Fibroblast of skin of right biceps (primary cell): Measurements from ENCODE around the gene MRPS6.

Experiments used
- DNase-seq: peaks from one replicate; pipeline ENCODE4 v3.0.0-alpha.2; 2013

MRPS6 gene

GRCh38 chr21:34105947-34106541, 32.7 kb downstream of the MRPS6 start:
- no peak for DNase-seq

GRCh38 chr21:34107606-34108005, 34.2 kb downstream of the MRPS6 start:
- no peak for DNase-seq

- no peak for DNase-seq
Observed at GRCh38 chr21:34109075-34109474, 35.7 kb downstream of the MRPS6 start.

DNA sequence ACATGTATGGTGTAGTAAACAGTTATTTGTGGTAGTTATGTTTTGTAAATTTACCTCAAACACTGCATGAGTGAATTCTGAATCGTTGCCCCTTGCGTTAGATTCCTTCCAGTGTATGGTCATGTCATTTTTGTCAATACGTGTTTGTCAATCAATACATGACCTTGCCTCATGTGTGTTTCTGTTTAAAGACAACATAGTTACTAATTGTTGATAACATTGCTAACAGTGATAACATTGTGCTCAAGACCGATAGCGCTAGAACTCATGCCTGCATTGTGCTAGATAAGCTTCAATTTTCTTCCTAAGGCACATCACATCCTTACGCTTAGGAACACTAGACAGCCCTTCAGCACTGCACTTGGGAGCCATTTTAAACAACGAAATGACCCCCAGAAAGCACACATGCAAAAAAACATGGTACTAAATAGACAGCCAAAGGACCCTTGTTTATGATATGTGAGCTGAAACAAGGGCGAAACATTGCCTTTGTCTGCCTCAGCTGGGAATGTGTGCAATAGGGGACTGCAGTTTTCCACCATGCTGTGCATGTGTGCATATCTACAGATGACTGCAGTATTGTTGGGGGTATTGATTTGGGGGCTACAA, 37.3 kb downstream of the MRPS6 start:
- DNase-seq, result no peak

- DNase-seq, result no peak
Observed at GRCh38 chr21:34112316-34113033, 39.1 kb downstream of the MRPS6 start.

DNA sequence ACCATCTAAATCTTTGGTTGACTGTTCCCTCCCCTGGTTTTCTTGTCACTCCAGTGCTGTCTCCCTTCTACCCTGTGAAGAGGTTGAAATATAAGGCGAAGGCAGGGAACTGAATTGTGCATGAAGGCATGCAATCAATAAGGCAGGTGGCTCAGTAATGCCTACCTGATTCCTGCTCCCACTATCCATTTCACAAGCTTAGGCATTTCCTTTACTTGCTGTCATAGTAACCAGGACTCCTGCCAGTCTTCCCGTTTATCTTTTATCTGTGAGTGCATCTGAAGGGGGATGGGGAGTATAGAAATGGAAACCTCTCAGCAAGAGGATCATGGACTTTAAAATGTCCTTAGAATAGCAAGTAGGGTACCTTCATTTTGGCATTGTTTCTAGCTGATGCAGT, 40.5 kb downstream of the MRPS6 start:
- DNase-seq, result peak; percentile 19

GRCh38 chr21:34115160-34115559, 41.8 kb downstream of the MRPS6 start:
- no peak for DNase-seq

GRCh38 chr21:34116569-34116968, 43.2 kb downstream of the MRPS6 start:
- no peak for DNase-seq

DNA sequence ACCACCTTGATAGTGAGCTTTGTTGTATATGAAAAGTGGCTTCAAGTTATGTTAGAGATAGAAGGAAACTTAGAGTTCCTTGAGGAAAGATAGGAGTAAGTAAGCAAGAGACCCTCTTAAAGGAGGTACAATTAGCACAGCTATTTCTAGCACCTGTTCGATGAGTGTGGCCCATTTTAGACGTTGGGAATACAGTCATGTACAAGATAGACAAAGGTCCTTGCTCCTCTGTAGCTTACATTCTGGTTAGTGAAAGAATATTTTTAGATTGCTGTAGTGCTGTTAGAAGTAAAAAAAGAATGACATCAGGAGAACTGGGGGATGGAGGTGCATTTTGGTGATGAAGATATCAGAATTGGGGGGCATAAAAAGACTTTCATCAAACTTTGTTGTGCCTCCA, 47.5 kb downstream of the MRPS6 start:
- no peak for DNase-seq

GRCh38 chr21:34122047-34122446, 48.7 kb downstream of the MRPS6 start:
- no peak for DNase-seq

- no peak for DNase-seq
Observed at GRCh38 chr21:34123609-34124008, 50.2 kb downstream of the MRPS6 start.

DNA sequence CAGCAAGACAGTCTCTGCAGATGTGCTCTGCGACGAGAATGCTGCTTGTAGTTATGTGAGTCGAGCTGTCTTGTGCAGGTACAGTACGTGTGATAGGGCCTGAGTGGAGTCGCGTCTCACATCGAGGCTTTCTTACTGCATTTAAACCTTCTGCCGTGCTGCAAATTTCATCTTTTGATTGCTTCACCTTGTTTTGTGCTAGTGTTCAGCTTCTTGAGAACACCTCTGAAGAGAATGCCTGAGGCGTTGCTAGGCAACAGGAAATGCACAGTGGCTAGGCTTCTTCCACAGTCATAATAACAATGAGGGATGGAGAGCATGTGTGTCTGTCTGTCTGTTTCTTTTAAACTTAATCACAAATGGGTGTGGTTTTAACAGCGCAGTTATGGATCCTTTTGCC, 52.9 kb downstream of the MRPS6 start:
- DNase-seq, result peak; percentile 58

DNA sequence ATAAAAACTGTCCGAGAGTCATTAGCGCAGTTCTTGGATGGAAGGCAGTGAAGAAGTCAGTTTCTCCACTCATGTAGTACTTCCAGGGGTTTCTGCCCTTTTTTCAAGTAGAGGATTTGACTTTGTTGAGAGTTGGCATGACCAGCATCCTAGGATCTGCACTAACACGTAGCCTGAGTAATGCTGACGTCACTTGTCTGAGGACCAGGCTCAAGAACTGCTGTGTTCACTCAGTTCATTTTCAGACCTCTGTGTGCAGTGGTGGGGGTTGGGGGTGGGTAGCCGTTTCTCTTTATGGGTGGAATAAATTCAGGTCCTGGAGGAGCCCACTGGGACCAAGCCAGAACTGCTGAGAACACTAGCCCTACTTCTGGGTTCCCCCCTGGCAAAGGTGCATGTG, 53.3 kb downstream of the MRPS6 start:
- peak; percentile 66 for DNase-seq

- DNase-seq, result no peak
Observed at GRCh38 chr21:34128124-34128523, 54.7 kb downstream of the MRPS6 start.

DNA sequence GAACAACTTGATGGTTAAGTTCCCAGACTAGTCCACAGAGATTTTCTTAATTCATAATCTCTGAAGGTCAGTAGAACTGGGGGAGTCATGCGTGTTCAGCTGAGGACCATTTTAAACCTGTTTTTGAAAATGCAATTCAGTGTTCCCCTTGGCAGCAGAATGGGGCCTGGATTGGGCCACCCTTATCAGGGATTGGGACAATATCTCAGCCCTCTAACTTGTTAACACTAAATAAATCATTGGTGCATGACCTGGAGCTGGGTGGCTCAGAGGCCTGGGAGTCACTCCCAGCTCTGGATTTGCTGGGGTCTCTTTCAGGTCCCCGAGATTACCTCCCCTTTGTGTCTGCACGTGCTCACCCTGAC, 55.3 kb downstream of the MRPS6 start:
- no peak for DNase-seq

DNA sequence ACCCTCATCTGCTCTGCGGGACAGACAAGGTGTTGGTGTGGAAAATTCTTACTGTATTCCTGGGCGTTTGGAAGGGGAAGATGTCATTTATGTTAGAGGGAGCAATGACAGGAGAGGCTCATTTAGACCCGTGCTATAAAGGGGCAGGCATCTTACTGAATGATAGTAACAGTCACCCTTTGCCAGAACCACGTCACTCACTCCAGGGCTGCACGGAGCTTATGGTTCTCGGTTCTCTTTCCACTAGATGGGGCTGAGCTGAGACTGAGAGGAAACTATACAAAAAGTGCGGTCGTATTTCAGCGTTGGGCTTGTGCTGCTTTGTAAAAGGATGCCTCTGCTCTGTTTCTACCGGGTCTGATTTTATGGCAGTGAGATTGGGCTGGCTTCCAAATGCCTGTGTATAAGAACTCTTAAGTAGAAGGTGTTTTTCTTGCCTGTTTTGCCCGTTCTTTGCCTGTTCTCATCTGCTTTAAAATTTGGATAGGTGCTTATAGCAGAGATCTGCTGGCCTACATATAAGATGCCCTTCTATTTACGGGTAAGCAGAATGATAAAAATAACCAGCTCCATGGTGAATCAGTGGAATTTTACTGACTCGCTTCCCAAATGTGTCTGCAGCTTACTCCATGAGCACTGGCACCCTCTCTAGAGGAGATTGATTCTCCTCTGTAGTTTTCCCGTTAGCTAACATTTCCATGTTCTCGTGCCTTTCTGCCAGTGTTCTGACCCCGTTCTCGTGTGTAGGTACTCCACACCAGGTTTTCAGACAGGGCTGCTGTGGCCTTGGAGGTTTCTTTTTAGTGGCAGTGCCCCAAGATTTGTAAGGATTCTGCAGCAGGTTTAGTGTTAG, 55.9 kb downstream of the MRPS6 start:
- peak; percentile 92 for DNase-seq

DNA sequence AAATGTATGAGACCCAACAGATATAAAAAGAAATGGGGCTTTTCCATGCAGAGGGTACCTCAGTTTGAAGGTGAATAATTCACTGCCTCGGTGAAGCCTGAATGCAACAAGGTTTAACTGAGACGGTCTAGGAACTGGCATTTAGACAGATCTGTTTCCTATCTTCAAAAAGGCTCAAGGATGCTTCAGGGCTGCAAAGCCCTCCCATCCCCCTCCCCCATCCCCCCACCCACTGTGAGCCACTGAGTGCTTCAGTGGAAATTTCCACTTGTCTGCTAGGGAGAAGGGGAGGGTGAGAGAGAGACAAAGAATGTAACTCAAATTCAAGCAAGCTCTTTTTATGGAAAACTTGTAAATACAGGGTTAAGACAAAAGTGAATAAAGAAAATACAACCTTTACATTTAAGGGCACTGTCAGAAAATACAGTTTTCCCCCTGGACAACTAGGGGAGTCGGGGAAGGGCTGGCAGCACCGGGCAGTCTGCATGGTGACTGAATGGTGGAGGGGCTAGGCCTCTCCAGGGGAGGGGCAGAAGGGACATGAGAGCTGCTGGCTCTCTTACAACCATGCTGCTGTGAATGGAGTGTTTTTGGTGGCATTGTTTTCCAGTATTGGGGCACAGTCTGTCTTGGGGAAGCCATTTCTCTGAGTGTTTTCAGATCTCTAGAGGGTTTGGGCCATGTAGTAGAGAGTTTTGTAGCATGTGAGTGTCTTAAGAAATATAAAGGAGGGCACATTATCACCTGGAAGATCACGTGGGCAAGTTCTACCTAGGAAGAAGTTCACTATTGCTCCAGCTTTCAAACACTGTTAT, 56.7 kb downstream of the MRPS6 start:
- DNase-seq, result peak; percentile 45

GRCh38 chr21:34130716-34130985, 57.3 kb downstream of the MRPS6 start:
- no peak for DNase-seq

DNA sequence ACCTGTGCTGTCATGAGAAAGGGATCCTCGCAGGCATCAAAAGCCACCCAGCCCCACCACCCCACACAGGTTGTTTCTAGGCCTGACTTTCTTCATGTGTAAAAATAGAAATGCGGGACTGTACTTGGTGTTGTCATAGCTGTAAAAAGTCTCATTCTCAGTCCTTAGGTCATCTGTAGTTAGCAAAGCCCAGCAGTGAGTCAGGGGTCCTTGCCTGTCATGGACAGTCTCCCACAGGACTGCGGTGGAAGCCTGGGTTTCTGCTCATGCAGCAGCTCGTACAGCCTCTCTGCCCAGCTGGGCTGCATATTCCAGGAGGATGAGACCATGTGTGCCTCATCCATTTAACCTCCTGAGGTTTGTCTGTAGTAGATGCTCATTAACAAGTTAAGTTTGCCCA, 58.2 kb downstream of the MRPS6 start:
- DNase-seq, result no peak

DNA sequence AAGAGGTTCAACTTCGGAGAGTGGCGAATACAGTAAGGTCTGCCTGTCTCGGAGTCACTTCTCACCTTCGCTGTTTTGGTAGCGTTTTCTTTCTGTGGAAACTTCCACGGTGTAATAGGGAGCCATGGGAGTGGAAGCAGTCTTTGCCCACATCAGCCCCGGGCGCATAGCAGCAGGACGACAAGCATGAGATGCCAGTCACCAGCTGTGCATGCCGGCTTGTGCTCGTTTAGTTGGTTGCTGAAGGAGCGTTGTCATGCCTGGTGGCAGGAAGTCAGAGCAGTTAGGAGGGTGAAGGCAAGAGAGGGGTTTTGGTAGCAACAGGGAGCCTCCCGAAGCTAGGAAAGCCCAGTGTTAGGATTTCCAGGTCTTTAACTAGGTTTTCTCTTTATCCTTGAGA, 58.8 kb downstream of the MRPS6 start:
- no peak for DNase-seq

DNA sequence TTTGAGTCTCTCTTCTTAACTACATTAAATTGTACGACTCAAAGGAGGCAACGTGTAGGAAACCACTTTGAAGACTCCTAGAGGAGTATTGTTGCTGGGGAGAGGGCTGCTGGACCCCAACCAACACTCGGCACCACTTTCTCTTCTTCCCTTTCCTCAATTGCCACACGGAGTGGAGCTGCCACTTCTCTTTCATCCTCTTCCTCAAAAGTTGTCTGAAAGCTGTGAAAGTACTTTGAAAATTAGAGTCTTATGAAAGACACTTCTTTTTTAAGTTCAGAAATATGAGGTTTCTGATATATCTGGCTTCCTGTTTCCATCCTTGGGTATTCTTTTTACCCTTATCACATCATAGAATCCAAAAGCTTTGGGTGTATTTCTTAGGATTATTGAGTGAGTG, 59.5 kb downstream of the MRPS6 start:
- no peak for DNase-seq

GRCh38 chr21:34133392-34133791, 60.0 kb downstream of the MRPS6 start:
- DNase-seq, result no peak

GRCh38 chr21:34133802-34134201, 60.4 kb downstream of the MRPS6 start:
- no peak for DNase-seq
